HG02973 (cell line): ENCODE measurements around the gene ULK3.
A peak's percentile ranks its signal among the peaks of the same experiment; 100 is the strongest.

ENCODE experiments used
- ATAC-seq: cut with Tn5 transposase; IDR thresholded peaks from one replicate; pipeline ENCODE4 v1.9.1; 2021; ENCODE audit warnings: moderate library complexity; ENCODE audit not compliant: unreplicated experiment

ULK3 gene

DNA sequence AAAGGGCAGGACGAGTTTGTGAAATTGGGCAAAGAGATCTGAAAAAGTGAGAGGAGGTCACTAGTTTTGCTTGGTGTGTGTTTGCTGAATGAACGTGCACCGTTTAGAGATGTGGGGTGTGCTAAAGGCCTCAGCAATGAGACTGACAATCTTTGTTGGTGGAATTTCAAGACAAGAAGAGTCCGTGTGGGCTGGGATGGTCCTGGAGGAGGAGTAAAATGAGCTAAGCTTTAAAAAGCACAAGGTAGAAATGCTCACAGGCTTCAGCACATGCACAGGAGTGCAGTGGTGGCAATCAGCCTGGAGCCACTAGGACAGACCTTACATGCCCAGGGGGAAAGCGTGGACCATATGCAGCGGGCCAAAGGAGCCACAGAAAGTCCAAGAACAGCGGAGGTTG is 18.0 kb downstream of the ULK3 start:
- no peak for ATAC-seq

GRCh38 chr15:74823324-74823723 is 19.6 kb downstream of the ULK3 start:
- no peak for ATAC-seq

DNA sequence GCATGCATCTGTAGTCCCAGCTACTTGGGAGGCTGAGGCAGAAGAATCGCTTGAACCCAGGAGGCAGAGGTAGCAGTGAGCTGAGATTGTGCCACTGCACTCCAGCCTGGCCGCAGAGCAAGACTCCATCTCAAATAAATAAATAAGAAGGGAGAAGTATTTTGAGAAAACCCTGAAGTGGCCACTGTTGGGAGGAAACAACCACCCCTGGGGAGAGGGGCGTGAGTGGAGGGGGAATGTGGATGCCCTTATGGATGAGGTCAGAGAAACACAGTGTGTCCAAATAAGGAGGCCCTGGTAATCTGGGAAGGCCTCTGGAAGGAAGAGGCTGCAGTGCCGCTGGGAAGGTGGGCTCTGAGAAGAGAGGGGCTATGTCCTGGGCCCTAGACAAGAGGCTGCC is 20.7 kb downstream of the ULK3 start:
- ATAC-seq = no peak

DNA sequence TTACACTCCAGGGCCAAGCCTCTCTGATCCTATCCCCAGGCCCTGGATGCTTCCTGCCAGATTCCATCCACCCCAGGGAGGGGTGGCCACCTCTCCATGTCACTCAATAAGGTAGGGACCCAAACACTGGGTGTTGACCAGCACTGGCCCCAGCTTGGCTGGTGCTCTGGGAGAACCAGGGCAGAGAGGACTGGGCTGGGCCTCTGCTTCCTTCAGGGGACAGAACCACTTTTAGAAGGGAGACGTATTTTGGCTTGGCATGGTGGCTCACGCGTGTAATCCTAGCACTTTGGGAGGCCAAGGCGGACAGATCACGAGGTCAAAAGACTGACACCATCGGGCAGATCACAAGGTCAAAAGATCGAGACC is 21.2 kb downstream of the ULK3 start:
- ATAC-seq = no peak

DNA sequence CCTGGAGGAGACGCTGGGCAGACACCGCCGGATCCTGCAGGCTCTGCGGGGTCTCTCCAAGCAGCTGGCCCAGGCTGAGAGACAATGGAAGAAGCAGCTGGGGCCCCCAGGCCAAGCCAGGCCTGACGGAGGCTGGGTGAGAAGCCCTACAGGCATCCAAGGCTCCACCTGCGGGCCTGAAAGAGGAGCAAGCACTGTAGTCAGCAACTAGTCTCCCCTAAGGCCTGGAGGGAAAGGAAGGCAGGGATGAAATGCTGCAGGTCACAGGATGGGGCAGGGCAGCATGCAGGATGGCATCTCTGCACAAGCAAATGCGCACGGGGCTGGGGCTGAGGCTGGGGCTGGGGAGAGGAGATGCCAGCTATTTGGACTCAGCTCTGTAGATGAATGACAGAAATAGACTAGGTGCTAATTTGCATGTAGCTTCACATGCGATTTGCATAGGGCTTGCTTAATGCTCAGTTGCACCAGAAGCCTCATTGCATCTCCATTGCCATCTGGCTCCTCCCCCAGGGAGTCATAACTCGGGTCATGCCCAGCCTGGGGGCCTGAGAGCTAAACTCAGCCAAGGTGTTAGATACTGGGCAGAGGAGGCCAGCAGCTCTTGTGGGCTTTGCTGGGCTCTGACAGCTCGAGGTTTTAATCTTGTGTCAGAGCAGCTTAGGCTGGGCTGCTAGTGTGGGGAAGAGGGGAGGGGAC is 21.7 kb downstream of the ULK3 start:
- ATAC-seq = peak; percentile 70

- no peak for ATAC-seq
These were observed 22.9 kb downstream of the ULK3 start for GRCh38 chr15:74820056-74820455.

DNA sequence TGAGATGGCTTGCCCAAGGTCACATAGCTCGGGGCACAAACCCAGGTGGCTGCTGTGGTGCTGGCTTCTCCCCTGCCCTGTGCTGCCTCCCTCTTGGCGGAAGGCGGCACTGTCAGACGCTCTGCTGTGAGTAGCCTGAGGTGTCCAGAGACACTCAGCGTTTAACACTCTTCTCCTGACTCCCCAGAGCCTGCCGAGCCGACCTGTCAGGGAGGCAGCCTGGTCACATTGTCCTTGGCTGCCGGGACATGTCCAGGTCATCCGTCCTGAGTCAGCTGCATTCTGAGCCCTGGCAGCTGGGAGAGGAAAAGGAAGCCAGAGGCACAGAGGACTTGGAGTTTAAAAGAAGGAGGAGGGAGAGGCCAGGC is 25.6 kb downstream of the ULK3 start:
- ATAC-seq = no peak

- no peak for ATAC-seq
These were observed 26.2 kb downstream of the ULK3 start for GRCh38 chr15:74816624-74817369.

DNA sequence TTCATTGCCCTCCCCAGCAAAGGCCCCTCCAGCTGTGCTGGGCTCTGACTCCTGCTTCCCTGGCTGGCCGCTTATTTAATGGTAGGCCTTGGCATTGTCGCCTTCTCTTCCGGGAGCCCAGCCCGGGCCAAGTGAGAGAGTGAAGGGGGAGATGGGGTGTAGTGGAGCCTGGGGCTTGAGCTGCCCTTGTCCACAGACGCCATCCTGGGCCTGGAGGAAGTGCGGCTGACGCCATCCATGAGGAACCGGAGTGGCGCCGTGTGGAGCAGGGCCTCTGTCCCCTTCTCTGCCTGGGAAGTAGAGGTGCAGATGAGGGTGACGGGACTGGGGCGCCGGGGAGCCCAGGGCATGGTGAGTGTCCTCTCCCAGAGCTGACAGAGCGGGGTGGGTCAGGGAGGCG is 27.0 kb downstream of the ULK3 start:
- no peak for ATAC-seq

GRCh38 chr15:74815121-74815934 is 27.6 kb downstream of the ULK3 start:
- ATAC-seq = no peak

DNA sequence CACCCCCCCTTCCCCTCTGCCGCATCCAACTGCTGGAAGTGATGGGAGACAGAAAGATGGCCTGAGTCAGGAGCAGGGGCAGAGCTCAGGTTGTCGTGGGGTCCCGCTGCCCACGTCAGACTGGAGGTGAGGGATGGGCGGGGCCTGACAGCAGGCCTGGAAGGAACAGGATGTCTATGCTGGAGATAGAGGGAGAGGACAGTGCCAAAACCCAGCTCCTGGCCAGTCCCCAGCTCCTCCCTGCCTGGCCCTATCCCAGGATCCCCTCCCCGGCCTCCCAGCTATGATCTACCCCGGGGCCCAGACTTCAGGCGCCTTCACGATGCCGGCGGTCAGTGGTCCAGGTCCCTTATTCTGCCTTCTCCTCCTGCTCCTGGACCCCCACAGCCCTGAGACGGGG is 30.4 kb downstream of the ULK3 start, which contains the start of gene LMAN1L:
TSS of gene LMAN1L (plus strand) at position 303 of the 400 bp plus-strand sequence. CDS start at position 323, 20 bp downstream.
- no peak for ATAC-seq

GRCh38 chr15:74809956-74810355 is 33.0 kb downstream of the ULK3 start:
- ATAC-seq = no peak

DNA sequence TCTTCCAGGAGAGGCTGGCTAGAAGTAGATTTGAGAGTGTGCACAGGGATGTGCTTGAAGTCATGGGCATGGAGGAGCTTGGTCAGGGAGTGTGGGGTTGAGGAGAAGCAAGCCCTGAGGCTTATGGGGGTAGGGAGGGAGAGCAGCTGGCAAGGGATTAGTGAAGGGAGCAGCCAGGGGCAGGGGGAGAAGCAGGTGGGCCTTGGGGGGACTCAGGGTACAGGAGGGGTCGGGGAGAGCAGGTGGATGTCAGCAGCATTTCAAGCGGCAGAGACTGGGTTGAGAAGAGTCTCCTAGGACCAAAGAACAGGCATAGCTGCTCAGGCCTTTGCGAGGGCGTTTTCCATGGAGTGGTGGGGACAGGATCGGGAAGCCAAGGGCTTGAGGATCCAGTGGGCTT is 33.7 kb downstream of the ULK3 start:
- no peak for ATAC-seq

DNA sequence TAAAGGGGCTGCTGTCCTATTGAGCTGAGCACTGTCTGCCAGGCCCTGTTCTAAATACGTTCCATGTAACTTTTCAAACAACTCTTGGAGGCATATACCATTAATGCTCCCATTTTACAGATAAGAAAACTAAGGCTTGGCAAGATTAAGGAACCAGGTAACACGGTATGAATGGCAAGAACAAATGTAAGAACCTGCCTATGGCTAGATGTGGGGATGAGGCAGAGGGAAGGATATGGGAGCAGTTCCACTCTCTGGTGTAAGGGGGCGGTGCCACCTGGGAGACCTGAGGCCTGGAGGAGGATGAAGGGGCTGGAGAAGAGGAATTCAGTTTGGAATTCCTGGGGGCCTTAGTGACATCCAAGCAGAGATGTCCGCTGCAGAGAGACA is 34.1 kb downstream of the ULK3 start:
- no peak for ATAC-seq

GRCh38 chr15:74808078-74808839 is 34.7 kb downstream of the ULK3 start:
- ATAC-seq = no peak

DNA sequence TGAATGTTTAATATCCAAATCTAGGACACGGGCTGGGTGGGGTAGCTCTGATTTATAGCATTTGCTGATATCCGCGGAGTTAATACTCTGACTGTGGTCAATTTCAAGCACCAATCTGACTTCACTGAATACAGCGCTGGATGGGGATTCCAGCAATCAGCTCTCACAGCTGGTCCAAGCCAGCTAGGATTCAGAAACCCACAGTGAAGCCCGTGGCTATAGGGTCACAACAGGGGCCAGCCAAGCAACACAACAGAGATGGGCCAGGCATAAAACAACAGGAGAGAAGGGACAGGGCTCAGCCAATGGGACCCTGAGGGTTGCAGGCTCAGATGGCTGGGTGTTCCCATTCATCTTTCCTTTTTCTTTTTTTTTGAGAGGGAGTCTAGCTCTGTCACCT is 35.7 kb downstream of the ULK3 start:
- ATAC-seq = no peak

DNA sequence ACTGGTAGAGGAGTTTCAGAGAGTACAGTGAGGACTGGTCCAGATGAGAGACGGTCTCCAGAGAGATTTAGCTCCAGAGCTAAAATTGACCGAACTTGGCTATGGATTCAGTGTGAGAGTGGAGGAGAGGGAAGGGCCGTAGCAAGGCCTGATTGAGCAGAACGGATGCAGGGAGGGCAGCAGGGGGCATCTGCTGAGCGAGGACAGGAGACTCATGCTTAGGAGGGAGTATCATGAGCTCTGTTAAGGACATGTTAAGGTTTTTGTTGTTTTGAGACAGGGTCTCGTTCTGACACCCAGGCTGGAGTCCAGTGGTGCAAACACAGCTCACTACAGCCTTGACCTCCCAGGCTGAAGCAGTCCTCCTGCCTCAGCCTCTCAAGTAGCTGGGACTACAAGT is 38.0 kb downstream of the ULK3 start:
- ATAC-seq = no peak

DNA sequence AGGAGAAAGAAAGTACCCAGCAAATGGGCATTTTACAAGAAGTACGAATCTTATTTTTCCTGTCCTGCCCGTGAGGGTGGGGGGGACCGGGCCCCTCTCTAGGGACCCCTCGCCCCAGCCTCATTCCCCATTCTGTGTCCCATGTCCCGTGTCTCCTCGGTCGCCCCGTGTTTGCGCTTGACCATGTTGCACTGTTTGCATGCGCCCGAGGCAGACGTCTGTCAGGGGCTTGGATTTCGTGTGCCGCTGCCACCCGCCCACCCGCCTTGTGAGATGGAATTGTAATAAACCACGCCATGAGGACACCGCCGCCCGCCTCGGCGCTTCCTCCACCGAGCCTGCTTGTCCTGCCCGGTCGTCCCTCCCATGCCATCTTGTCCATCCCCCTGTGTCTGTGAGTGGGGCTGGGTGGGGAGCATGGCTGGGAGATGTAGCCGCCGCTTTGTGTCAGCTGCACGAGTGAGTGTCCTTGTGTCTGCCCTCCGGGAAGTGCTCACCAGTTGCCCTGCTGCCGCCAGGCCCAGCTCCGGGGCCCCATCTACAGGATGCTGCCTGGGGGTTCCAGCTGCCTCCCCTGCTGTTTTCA is 40.0 kb downstream of the ULK3 start:
- no peak for ATAC-seq

GRCh38 chr15:74802290-74802689 is 40.7 kb downstream of the ULK3 start:
- ATAC-seq = no peak

DNA sequence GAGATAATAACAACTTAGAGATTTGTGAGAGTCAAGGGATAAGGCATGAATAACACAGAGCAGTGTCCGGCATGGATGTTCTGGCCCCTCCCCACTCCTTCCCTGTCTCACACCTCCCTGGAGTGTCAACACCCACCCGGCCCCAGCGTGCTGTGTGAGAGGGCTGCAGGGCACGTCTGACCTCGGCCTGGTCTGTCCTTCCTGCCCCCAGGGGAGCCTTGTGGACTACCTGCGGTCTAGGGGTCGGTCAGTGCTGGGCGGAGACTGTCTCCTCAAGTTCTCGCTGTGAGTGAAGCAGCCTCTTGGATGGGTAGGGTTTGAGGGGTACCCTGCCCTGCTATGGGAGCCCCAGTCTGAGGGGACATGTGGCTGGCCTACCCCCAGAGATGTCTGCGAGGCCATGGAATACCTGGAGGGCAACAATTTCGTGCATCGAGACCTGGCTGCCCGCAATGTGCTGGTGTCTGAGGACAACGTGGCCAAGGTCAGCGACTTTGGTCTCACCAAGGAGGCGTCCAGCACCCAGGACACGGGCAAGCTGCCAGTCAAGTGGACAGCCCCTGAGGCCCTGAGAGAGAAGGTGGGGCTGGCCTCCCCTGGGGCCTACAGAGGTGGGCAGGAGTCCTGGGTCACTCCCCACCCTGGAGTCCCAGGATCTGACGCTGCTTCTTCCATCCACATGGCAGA is 41.5 kb downstream of the ULK3 start:
- no peak for ATAC-seq
